Measurements from ENCODE around the gene UMPS. TPM values are rescaled to one million over a fixed set of nuclear protein-coding genes. Genes with fewer than 3 reads are reported as not detected.

The UMPS gene
- total RNA-seq, 1 donor from 2014 or later, result 38.3 TPM

GRCh38 chr3:124696006-124696405, 34.2 kb upstream of the UMPS start:
- Mint-ChIP-seq H3K4me3 (ENCODE audit: unreplicated experiment) (no peak overlapping the region), H3K36me3 (ENCODE audit: low read depth, unreplicated experiment) (no peaks in the 10 kb centered on the region), H3K27me3 (ENCODE audit: low read depth, unreplicated experiment) (peaks cover 2% of the 10 kb centered on the region), H3K4me1 (ENCODE audit: low read depth, unreplicated experiment) (peaks cover 13% of the 10 kb centered on the region), H3K27ac (ENCODE audit: unreplicated experiment) (no peak overlapping the region), H3K9me3 (ENCODE audit: unreplicated experiment) (no peaks in the 10 kb centered on the region)
- H2AFZ ChIP-seq (ENCODE audit: low read depth, low read length), result no peak overlapping the region
- TF ChIP-seq EZH2 (IDR thresholded peaks at IDR 0.05; ENCODE audit: insufficient read depth, low read length), result no peak
- TF ChIP-seq, protein P1, sequence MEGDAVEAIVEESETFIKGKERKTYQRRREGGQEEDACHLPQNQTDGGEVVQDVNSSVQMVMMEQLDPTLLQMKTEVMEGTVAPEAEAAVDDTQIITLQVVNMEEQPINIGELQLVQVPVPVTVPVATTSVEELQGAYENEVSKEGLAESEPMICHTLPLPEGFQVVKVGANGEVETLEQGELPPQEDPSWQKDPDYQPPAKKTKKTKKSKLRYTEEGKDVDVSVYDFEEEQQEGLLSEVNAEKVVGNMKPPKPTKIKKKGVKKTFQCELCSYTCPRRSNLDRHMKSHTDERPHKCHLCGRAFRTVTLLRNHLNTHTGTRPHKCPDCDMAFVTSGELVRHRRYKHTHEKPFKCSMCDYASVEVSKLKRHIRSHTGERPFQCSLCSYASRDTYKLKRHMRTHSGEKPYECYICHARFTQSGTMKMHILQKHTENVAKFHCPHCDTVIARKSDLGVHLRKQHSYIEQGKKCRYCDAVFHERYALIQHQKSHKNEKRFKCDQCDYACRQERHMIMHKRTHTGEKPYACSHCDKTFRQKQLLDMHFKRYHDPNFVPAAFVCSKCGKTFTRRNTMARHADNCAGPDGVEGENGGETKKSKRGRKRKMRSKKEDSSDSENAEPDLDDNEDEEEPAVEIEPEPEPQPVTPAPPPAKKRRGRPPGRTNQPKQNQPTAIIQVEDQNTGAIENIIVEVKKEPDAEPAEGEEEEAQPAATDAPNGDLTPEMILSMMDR (IDR thresholded peaks at IDR 0.05; ENCODE audit: insufficient read depth, low read depth, low read length), result no peak
- no peak overlapping the region for H3K27ac ChIP-seq (ENCODE audit: low read depth, low read length)
- no peaks in the 10 kb centered on the region for H3K36me3 ChIP-seq (ENCODE audit: insufficient read depth, low read length)
- DNase-seq (ENCODE audit: low read depth) (no peak), FAIRE-seq (no peak)
- no peaks in the 10 kb centered on the region for H3K9me3 ChIP-seq (ENCODE audit: insufficient read depth, low read depth, low read length)
- H3K4me3 ChIP-seq (ENCODE audit: insufficient read depth, low read depth, low read length), result no peak overlapping the region
- H3K27me3 ChIP-seq (ENCODE audit: insufficient read depth, low read length), result no peaks in the 10 kb centered on the region
- no peak overlapping the region for H3K4me2 ChIP-seq (ENCODE audit: low read length)
- H3K4me1 ChIP-seq (ENCODE audit: insufficient read depth, low read length), result peaks cover 3% of the 10 kb centered on the region
- no peak overlapping the region for H3K9ac ChIP-seq (ENCODE audit: low read length)
- H4K20me1 ChIP-seq (ENCODE audit: insufficient read depth, low read length), result no peaks in the 10 kb centered on the region
- H3K79me2 ChIP-seq (ENCODE audit: insufficient read depth, low read length), result no peaks in the 10 kb centered on the region

DNA sequence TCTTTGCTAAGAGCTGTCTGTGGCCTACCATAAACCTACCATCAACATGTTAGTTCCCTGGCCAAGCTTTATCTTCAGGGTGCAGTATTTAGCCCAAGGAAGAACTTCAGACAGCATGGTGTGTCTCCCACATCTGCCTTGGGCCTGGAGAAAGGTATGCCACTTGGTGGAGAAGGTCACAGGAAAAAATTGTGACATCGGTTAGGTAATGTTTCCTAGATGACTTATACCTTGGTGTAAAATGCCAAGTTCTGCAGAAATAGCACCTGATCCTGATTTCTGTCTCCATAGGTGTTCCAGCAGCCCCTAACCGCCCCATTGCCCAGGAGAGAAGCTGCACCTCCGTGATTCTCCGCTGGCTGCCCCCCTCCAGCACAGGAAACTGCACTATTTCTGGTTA, 33.0 kb upstream of the UMPS start:
- no peak overlapping the region for H2AFZ ChIP-seq (ENCODE audit: low read depth, low read length)
- H3K27me3 ChIP-seq (ENCODE audit: insufficient read depth, low read length), result no peaks in the 10 kb centered on the region
- Mint-ChIP-seq H3K27me3 (ENCODE audit: low read depth, unreplicated experiment) (peaks cover 2% of the 10 kb centered on the region), H3K36me3 (ENCODE audit: low read depth, unreplicated experiment) (no peaks in the 10 kb centered on the region), H3K4me3 (ENCODE audit: unreplicated experiment) (no peak overlapping the region), H3K27ac (ENCODE audit: unreplicated experiment) (no peak overlapping the region), H3K4me1 (ENCODE audit: low read depth, unreplicated experiment) (peaks cover 22% of the 10 kb centered on the region), H3K9me3 (ENCODE audit: unreplicated experiment) (no peaks in the 10 kb centered on the region)
- H3K27ac ChIP-seq (ENCODE audit: low read depth, low read length), result no peak overlapping the region
- H3K4me1 ChIP-seq (ENCODE audit: insufficient read depth, low read length), result peaks cover 10% of the 10 kb centered on the region
- DNase-seq (ENCODE audit: low read depth) (no peak), FAIRE-seq (no peak)
- no peaks in the 10 kb centered on the region for H3K36me3 ChIP-seq (ENCODE audit: insufficient read depth, low read length)
- no peak overlapping the region for H3K4me3 ChIP-seq (ENCODE audit: insufficient read depth, low read depth, low read length)
- no peaks in the 10 kb centered on the region for H3K79me2 ChIP-seq (ENCODE audit: insufficient read depth, low read length)
- TF ChIP-seq, protein P1 (IDR thresholded peaks at IDR 0.05; ENCODE audit: insufficient read depth, low read depth, low read length), result no peak
- TF ChIP-seq EZH2 (IDR thresholded peaks at IDR 0.05; ENCODE audit: insufficient read depth, low read length), result no peak
- no peak overlapping the region for H3K4me2 ChIP-seq (ENCODE audit: low read length)
- no peaks in the 10 kb centered on the region for H4K20me1 ChIP-seq (ENCODE audit: insufficient read depth, low read length)
- H3K9ac ChIP-seq (ENCODE audit: low read length), result no peak overlapping the region
- H3K9me3 ChIP-seq (ENCODE audit: insufficient read depth, low read depth, low read length), result no peaks in the 10 kb centered on the region

- Mint-ChIP-seq H3K4me3 (ENCODE audit: unreplicated experiment) (no peak overlapping the region), H3K27ac (ENCODE audit: unreplicated experiment) (no peak overlapping the region), H3K9me3 (ENCODE audit: unreplicated experiment) (no peaks in the 10 kb centered on the region), H3K36me3 (ENCODE audit: low read depth, unreplicated experiment) (no peaks in the 10 kb centered on the region), H3K27me3 (ENCODE audit: low read depth, unreplicated experiment) (peaks cover 2% of the 10 kb centered on the region), H3K4me1 (ENCODE audit: low read depth, unreplicated experiment) (peaks cover 30% of the 10 kb centered on the region)
- H3K27me3 ChIP-seq (ENCODE audit: insufficient read depth, low read length), result no peaks in the 10 kb centered on the region
- H3K27ac ChIP-seq (ENCODE audit: low read depth, low read length), result no peak overlapping the region
- FAIRE-seq, result no peak
- H2AFZ ChIP-seq (ENCODE audit: low read depth, low read length), result no peak overlapping the region
- H3K36me3 ChIP-seq (ENCODE audit: insufficient read depth, low read length), result no peaks in the 10 kb centered on the region
- no peak overlapping the region for H3K4me3 ChIP-seq (ENCODE audit: insufficient read depth, low read depth, low read length)
- no peaks in the 10 kb centered on the region for H4K20me1 ChIP-seq (ENCODE audit: insufficient read depth, low read length)
- peaks cover 8% of the 10 kb centered on the region for H3K79me2 ChIP-seq (ENCODE audit: insufficient read depth, low read length)
- peaks cover 10% of the 10 kb centered on the region for H3K4me1 ChIP-seq (ENCODE audit: insufficient read depth, low read length)
- TF ChIP-seq, protein P1 (IDR thresholded peaks at IDR 0.05; ENCODE audit: insufficient read depth, low read depth, low read length), result no peak
- no peak overlapping the region for H3K4me2 ChIP-seq (ENCODE audit: low read length)
- H3K9me3 ChIP-seq (ENCODE audit: insufficient read depth, low read depth, low read length), result no peaks in the 10 kb centered on the region
- H3K9ac ChIP-seq (ENCODE audit: low read length), result no peak overlapping the region
- no peak for DNase-seq (ENCODE audit: low read depth)
Measured at GRCh38 chr3:124698030-124698770, 32.1 kb upstream of the UMPS start.
